Measurements from ENCODE around the gene SPTBN1. TPM values are rescaled to one million over a fixed set of nuclear protein-coding genes. Genes with fewer than 3 reads are reported as not detected.

SPTBN1 gene
- total RNA-seq, 1 experiment from 2014 or later: 202 TPM

DNA sequence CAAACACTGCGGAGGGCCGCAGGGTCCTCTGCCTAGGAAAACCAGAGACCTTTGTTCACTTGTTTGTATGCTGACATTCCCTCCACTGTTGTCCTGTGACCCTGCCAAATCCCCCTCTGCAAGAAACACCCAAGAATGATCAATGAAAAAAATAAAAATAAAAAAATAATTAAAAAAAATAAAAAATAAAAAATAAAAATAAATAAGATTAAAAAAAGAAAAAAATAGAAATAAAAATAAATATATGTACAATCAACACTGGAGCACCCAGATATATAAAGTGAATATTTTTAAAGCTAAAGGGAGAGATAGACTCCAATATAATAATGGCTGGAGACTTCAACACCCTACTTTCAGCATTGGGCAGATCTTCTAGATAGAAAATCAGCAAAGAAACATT is 243.5 kb downstream of the SPTBN1 start:
- intact Hi-C loops (cut with micrococcal nuclease): loop anchor here (5.0 kb wide), 2 partner anchors 32 to 242 kb away; partner anchors contain the start of gene SPTBN1
- ChIA-PET POLR2A (ENCODE audit: unreplicated experiment) (no interaction called here), CTCF (no interaction called here)
- Histone ChIP-seq H3K27me3 (ENCODE audit: low read length) (no peaks in the 10 kb centered on the region), H3K36me3 (ENCODE audit: low read depth, low read length) (no peaks in the 10 kb centered on the region), H3K27ac (ENCODE audit: low read length) (no peak overlapping the region), H4K20me1 (ENCODE audit: low read length) (no peaks in the 10 kb centered on the region), H2AFZ (ENCODE audit: low read length) (no peak overlapping the region), H3K79me2 (ENCODE audit: low read length) (no peaks in the 10 kb centered on the region), H3K9me3 (ENCODE audit: low read length) (no peaks in the 10 kb centered on the region), H3K4me2 (ENCODE audit: low read length) (no peak overlapping the region), H3K4me1 (ENCODE audit: insufficient read depth, low read length) (no peaks in the 10 kb centered on the region), H3K9ac (ENCODE audit: low read length) (no peak overlapping the region), H3F3A (ENCODE audit: low read length, unreplicated experiment) (no peaks in the 10 kb centered on the region), H3K9me2 (replicated peaks; ENCODE audit: low read length) (no peaks in the 10 kb centered on the region), H3K4me3 (ENCODE audit: low read length) (no peak overlapping the region)
- TF ChIP-seq EZH2 (IDR thresholded peaks at IDR 0.05; ENCODE audit: low read length, unreplicated experiment): no peak
- TF ChIP-seq, protein P1, sequence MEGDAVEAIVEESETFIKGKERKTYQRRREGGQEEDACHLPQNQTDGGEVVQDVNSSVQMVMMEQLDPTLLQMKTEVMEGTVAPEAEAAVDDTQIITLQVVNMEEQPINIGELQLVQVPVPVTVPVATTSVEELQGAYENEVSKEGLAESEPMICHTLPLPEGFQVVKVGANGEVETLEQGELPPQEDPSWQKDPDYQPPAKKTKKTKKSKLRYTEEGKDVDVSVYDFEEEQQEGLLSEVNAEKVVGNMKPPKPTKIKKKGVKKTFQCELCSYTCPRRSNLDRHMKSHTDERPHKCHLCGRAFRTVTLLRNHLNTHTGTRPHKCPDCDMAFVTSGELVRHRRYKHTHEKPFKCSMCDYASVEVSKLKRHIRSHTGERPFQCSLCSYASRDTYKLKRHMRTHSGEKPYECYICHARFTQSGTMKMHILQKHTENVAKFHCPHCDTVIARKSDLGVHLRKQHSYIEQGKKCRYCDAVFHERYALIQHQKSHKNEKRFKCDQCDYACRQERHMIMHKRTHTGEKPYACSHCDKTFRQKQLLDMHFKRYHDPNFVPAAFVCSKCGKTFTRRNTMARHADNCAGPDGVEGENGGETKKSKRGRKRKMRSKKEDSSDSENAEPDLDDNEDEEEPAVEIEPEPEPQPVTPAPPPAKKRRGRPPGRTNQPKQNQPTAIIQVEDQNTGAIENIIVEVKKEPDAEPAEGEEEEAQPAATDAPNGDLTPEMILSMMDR (conservative IDR thresholded peaks at IDR 0.05; ENCODE audit: low read depth, low read length): no peak
- no peak for TF ChIP-seq EZH2phosphoT487 (IDR thresholded peaks at IDR 0.05; ENCODE audit: borderline replicate concordance, low read length)
- BruUV-seq (replicated peaks): no TSS peak
- DNase-seq (no peak), ATAC-seq (no peak)

DNA sequence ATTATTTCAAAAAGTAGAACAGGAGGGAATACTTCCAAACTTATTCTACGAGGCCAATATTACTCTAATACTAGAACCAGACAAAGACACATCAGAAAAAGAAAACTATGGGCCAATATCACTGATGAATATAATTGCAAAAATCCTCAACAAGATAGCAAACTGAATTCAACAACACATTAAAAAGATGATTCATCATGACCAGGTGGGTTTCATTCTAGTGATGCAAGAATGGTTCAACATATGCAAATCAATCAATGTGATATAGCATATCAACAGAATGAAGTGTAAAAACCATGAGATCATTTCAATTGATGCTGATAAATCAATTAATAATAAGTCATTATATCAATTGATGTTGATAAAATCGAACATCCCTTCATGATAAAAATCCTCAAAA is 244.9 kb downstream of the SPTBN1 start:
- no peaks in the 10 kb centered on the region for H3K36me3 ChIP-seq (ENCODE audit: low read depth, low read length)
- no peak for ATAC-seq
- H3K27me3 ChIP-seq (ENCODE audit: low read length): no peaks in the 10 kb centered on the region
- H3K9ac ChIP-seq (ENCODE audit: low read length): no peak overlapping the region
- H2AFZ ChIP-seq (ENCODE audit: low read length): no peak overlapping the region
- no peak for TF ChIP-seq EZH2phosphoT487 (IDR thresholded peaks at IDR 0.05; ENCODE audit: borderline replicate concordance, low read length)
- TF ChIP-seq, protein P1 (conservative IDR thresholded peaks at IDR 0.05; ENCODE audit: low read depth, low read length): no peak
- no peak for TF ChIP-seq EZH2 (IDR thresholded peaks at IDR 0.05; ENCODE audit: low read length, unreplicated experiment)
- DNase-seq: no peak
- H3K79me2 ChIP-seq (ENCODE audit: low read length): no peaks in the 10 kb centered on the region
- H3K4me3 ChIP-seq (ENCODE audit: low read length): no peak overlapping the region
- H3F3A ChIP-seq (ENCODE audit: low read length, unreplicated experiment): no peaks in the 10 kb centered on the region
- POLR2A ChIA-PET (ENCODE audit: unreplicated experiment): interaction anchor here (0.6 kb wide), 1 partner anchor 16 kb away, joined by 5 read pairs; no protein-coding TSS in a partner anchor
- intact Hi-C loops (cut with micrococcal nuclease): loop anchor here (5.0 kb wide), 2 partner anchors 34 to 244 kb away; partner anchors contain the start of gene SPTBN1
- no peak overlapping the region for H3K4me2 ChIP-seq (ENCODE audit: low read length)
- H3K9me3 ChIP-seq (ENCODE audit: low read length): no peaks in the 10 kb centered on the region
- CTCF ChIA-PET: no interaction called here
- no TSS peak for BruUV-seq (replicated peaks)
- no peaks in the 10 kb centered on the region for H3K4me1 ChIP-seq (ENCODE audit: insufficient read depth, low read length)
- no peak overlapping the region for H3K27ac ChIP-seq (ENCODE audit: low read length)
- H3K9me2 ChIP-seq (replicated peaks; ENCODE audit: low read length): no peaks in the 10 kb centered on the region
- no peaks in the 10 kb centered on the region for H4K20me1 ChIP-seq (ENCODE audit: low read length)

DNA sequence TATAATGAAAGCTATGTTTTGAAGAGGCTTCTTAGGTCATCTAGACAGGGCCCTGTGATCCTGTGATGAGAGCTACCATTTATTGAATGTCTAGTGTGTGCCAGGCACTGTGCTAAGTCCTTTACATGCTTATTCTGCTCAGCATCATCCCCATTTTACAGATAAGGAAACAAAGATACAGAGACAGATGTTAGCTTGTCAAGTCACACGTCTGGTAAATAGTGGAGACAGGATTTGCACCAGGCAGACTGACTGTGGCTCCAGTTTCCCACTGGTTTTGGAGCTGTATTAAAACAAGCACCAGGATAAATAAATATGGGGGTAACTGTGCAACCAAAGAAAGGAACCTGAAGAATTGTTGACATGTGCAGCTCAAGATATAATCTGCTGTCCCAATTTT is 248.1 kb downstream of the SPTBN1 start:
- intact Hi-C loops (cut with micrococcal nuclease): loop anchor here (1.0 to 5.0 kb wide), 5 partner anchors 37 to 597 kb away; partner anchors contain the start of genes ACYP2 and SPTBN1
- no peaks in the 10 kb centered on the region for H4K20me1 ChIP-seq (ENCODE audit: low read length)
- no peaks in the 10 kb centered on the region for H3K9me3 ChIP-seq (ENCODE audit: low read length)
- no peaks in the 10 kb centered on the region for H3K9me2 ChIP-seq (replicated peaks; ENCODE audit: low read length)
- DNase-seq (no peak), ATAC-seq (no peak)
- no peaks in the 10 kb centered on the region for H3K27me3 ChIP-seq (ENCODE audit: low read length)
- H3K36me3 ChIP-seq (ENCODE audit: low read depth, low read length): no peaks in the 10 kb centered on the region
- H3K79me2 ChIP-seq (ENCODE audit: low read length): no peaks in the 10 kb centered on the region
- H3K4me3 ChIP-seq (ENCODE audit: low read length): no peak overlapping the region
- no peak overlapping the region for H3K4me2 ChIP-seq (ENCODE audit: low read length)
- H3K27ac ChIP-seq (ENCODE audit: low read length): no peak overlapping the region
- POLR2A ChIA-PET (ENCODE audit: unreplicated experiment): interaction anchor here (0.6 to 0.7 kb wide), 3 partner anchors 133 to 590 kb away, joined by 3 to 9 read pairs (median 4); no protein-coding TSS in a partner anchor
- H3K4me1 ChIP-seq (ENCODE audit: insufficient read depth, low read length): no peaks in the 10 kb centered on the region
- no TSS peak for BruUV-seq (replicated peaks)
- TF ChIP-seq EZH2 (IDR thresholded peaks at IDR 0.05; ENCODE audit: low read length, unreplicated experiment) (no peak), EZH2phosphoT487 (IDR thresholded peaks at IDR 0.05; ENCODE audit: borderline replicate concordance, low read length) (no peak)
- TF ChIP-seq, protein P1 (conservative IDR thresholded peaks at IDR 0.05; ENCODE audit: low read depth, low read length): no peak
- CTCF ChIA-PET: interaction anchor here (0.6 to 2.7 kb wide), 11 partner anchors 12 to 879 kb away, joined by 3 to 24 read pairs (median 4); no protein-coding TSS in a partner anchor
- no peak overlapping the region for H3K9ac ChIP-seq (ENCODE audit: low read length)
- no peaks in the 10 kb centered on the region for H3F3A ChIP-seq (ENCODE audit: low read length, unreplicated experiment)
- H2AFZ ChIP-seq (ENCODE audit: low read length): no peak overlapping the region

All from PC-3 (cell line).